Measurements from ENCODE around the gene SAMD13.

Gene SAMD13

GRCh38 chr1:84301004-84301784, at the start of gene SAMD13:
Gene SAMD13 (plus strand): TSS chr1:84301708. CDS start chr1:84303235, 1,527 bp downstream.
- no peak for DNase-seq (ENCODE audit: low read depth)

DNA sequence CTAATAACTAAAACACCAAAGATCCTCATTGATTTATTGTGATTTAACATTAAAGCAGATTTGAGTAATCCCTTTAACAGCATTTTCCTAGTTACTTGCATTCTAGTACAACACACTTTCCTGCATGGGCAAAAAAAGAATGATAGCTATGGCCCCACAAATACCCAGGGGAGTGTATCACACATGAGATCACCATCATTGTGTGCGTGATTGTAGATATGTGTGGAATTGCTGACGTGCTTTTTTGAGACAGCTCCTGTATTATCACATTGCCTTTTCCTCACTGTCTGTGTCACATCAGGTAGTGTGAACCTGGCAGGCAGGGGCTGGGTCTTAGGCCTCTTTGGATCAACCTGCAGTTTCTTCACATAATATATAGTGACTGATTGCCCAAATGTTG, 48.5 kb upstream of the SAMD13 start:
- no peak for DNase-seq (ENCODE audit: low read depth)

DNA sequence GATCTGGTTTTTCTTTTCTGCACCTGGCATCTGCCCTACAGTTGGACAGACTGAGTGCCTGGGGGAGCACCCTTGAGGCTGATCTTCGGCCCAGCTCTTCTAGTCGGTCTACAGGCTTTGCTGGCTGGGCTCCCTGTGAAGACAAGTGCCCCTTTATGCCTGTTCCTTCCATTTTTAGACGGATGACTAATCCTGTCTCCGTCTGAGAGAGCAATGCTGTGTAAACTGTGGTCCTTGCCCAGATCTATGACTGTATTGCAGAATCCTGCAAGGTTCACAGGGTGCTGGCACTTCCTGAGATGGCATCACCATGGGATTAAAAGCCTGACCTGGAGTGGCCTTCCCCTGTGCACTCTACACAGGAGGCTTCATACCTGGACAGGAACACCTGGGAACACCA, 47.6 kb upstream of the SAMD13 start:
- DNase-seq (ENCODE audit: low read depth), result peak; percentile 68

DNA sequence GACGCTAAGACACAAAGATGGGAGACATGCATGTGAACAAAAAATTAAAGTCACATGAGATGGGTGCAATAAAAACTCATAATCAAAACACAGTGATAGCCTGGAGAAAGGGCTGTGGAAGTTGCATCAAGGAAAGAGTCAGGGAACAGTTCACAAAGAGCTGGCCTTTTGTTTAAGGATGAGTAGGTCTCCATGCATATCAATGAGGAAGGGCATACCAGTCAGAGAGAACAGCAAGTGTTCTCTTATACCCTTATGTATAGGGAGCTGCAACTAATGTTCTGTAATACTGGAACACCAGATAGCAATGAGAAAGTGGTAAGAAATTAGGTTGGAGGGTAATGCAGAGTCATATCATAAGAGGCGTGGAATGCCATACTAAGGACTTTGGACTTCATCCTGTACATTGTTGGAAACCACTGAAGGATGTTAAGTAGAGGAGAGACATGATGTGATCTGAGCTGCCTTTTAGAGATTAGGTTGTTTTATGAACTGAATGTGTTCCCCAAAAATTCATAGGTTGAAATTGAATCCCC, 46.7 kb upstream of the SAMD13 start:
- DNase-seq (ENCODE audit: low read depth), result no peak

- no peak for DNase-seq (ENCODE audit: low read depth)
These were observed 45.9 kb upstream of the SAMD13 start for GRCh38 chr1:84255582-84255981.

GRCh38 chr1:84257617-84258016, 43.9 kb upstream of the SAMD13 start:
- DNase-seq (ENCODE audit: low read depth), result no peak

DNA sequence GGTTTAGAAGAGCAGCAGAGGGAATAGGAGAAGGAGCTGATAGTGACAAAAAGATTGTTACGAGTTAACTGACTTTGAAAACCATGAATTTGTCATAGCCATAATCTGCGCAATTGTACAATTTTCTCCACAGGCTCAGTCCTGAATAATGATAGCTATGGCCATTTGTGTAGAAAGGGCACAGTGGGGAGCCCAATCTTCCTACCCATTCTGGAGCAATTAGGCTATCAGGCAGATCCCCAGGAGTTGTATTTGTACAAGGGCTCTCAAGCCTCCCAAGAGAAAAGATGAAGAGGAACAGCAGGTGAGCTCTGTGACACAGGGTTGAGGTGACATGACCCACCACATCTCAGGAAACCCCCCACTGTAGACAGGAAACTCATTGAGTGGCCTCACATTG, 42.1 kb upstream of the SAMD13 start:
- no peak for DNase-seq (ENCODE audit: low read depth)

DNA sequence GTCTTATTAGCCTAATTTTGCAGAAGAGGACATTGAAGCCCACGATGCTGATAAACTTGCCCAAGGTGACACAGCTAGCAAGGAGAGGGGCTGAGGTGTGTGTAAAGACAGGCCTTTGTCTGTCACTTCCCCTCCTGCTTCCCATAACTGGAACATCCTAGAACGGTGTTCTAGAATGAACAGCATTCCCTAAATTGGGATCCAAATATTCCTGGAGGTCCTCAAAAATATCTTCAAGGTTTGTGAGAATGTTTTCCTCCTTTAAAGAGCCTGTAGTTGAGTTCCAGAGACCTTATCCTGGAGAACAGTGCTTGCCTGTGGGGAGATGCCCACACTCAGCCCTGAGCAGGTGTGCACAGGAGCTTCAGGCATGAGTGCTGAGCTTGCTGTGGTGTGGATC, 41.5 kb upstream of the SAMD13 start:
- no peak for DNase-seq (ENCODE audit: low read depth)

DNA sequence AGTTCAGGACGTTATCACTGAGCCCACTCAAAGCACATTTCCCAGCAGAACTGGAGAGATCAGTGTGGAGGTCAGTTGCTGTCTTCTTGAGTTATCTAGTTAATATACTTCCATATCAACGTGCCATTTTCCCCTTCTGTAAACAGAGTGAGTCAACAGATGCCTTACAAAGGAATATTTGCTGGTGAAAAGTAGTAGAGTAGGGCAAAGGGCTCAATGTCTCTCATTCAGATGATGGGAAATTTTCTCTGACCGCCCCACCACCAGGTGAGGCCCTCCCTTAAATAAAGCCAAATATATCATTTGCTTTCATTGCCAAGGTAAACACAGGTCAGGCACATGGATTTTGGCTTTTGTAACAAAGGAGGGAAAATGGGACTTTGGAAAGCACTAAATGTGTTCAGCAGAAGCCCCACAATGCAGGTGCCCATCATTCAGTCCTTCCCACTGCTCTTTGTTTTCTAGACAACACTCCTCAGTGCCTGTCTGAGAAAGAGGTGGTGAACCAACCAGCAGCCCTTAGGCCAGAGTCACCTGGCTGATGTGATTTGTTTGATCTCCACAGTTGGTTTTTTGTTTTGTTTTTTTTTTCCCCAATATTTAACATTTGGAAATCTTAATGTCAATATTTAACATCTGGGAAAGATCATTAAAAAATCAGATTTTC, 40.5 kb upstream of the SAMD13 start:
- no peak for DNase-seq (ENCODE audit: low read depth)

DNA sequence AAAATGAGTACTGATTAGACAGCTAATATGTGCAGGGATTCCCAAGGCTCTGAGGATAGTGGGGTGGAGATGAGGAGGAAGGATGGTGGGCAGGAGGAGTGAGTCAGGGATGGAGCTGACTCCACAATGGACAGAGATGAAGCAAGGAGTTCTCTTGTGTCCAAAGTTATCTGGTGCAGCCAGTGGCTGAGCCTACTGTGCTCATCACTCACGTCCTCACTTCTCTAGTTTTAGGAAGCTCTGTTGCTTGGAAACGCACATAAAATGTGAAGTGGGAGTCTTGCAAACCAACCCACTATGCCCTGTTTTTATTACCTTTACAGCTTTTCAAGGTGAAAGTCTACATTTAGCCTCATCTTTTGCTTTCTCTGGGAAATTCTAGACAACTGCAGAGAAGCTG, 36.5 kb upstream of the SAMD13 start:
- DNase-seq (ENCODE audit: low read depth), result no peak

- DNase-seq (ENCODE audit: low read depth), result no peak
These were observed 35.6 kb upstream of the SAMD13 start for GRCh38 chr1:84265867-84266266.

- no peak for DNase-seq (ENCODE audit: low read depth)
These were observed 34.8 kb upstream of the SAMD13 start for GRCh38 chr1:84266748-84267147.

GRCh38 chr1:84267476-84267875, 34.0 kb upstream of the SAMD13 start:
- no peak for DNase-seq (ENCODE audit: low read depth)

GRCh38 chr1:84268346-84268745, 33.2 kb upstream of the SAMD13 start:
- DNase-seq (ENCODE audit: low read depth), result no peak

- DNase-seq (ENCODE audit: low read depth), result no peak
These were observed 32.2 kb upstream of the SAMD13 start for GRCh38 chr1:84269306-84269705.

- DNase-seq (ENCODE audit: low read depth), result no peak
These were observed 29.9 kb upstream of the SAMD13 start for GRCh38 chr1:84271441-84272151.

DNA sequence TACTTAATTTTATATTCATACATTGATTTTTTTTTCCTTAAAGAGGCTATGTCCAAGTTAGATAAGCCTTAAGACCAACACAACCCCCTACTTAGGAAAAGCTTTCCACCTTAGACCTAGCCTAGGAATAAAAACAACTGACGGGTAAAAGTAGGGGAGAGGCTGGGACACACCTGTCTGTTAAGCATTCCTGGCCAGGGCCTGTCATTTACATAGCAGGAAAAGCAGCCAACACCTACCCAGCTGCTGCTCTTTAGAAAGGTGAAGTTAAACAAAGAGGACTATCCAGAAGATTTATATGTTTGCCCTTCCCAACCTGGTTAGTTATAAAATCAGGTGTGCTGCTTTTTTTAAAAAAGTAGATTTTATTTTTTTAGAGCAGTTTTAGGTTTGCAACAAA, 29.1 kb upstream of the SAMD13 start:
- DNase-seq (ENCODE audit: low read depth), result no peak

GRCh38 chr1:84277343-84278059, 24.0 kb upstream of the SAMD13 start:
- no peak for DNase-seq (ENCODE audit: low read depth)

DNA sequence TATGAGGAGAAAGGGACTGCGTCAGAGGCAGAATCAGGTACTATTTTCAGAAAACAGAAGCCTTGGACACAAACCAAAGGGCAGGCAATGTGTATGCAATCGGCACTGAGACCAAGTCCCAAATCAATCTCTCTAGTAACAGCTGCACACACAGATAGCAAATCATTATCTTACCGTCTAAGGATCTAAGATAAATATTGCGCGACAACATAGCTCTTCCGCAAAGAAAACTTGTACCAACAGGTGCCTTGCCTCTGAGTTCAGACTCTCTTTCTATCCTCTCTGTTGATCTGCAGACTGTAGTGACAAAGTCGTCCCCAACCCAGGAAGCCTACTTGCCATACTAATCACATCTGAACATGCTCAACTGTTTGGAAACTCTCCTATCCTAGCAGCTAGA, 22.6 kb upstream of the SAMD13 start:
- no peak for DNase-seq (ENCODE audit: low read depth)

DNA sequence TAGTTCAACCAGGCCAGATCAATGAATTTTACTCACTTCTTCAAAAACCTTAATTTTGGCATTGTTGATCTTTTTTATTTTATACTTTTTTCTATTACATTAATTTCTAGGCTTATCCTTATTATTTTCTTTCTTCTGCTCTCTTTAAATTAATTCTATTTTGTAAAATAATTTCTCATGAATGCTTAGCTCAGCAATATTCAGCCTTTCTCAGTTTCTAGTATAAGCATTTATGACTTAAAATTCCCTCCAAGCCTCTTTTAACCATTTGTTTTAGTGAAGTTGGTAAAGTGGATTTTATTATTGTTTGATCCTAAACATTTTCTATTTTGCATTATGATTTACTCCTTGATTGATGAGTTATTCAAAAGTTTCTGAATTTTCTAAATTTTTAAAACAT, 20.6 kb upstream of the SAMD13 start:
- DNase-seq (ENCODE audit: low read depth), result no peak

DNA sequence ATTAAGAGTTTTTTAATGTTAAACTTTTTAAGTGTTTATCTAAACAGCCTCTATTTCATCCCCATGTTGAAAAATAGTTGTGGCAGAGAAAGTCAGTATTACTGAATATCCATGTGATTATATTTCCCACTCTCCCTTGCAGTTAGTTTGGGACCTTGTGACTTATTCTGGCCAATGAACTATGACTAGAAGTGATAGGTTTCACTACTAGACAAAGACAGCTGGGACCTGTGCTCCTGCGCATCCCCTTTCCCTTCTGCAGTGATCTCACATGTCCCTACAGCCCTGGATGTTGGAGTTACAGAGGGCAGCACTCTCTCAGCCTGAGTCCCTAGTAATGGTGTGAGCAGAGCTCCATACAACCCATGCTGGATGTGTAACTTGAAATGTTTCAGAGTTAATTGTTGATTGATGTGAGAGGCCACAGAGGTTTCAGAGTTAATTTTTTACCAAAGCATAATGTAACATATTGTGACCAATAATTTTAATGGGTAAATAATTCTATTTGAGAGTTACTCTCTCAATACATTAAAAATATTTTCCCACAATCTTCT, 18.7 kb upstream of the SAMD13 start:
- DNase-seq (ENCODE audit: low read depth), result no peak

- no peak for DNase-seq (ENCODE audit: low read depth)
These were observed 18.1 kb upstream of the SAMD13 start for GRCh38 chr1:84283381-84283780.

Measured in GM04503 (cell line).